H4 (cell line): Measurements from ENCODE around the gene THRA. TPM values are rescaled to one million over a fixed set of nuclear protein-coding genes. Genes with fewer than 3 reads are reported as not detected.
"Not testable (repeated sequence)": the region's sequence is repeated elsewhere in the genome, so short reads cannot be mapped to it uniquely, and the experiment has no call there.

Source experiments
- DNase-seq: peaks from one replicate; pipeline ENCODE4 v3.0.0-alpha.2; 2015; ENCODE audit warnings: low spot score
- total RNA-seq: library from RNA; depleted of rRNA; stranded (reverse); fragments of >200 nt; shearing (Covaris generic); gene quantifications from 2 replicates; pipeline ENCODE4 v1.2.3, GENCODE V29; 2014

The THRA gene
- total RNA-seq, 1 experiment from 2014 or later: 13.6 TPM

GRCh38 chr17:40112718-40113109, 49.9 kb downstream of the THRA start:
- DNase-seq: no peak

- peak; percentile 95 for DNase-seq
Observed at GRCh38 chr17:40113110-40113906, 50.5 kb downstream of the THRA start.

GRCh38 chr17:40113907-40114245, 51.1 kb downstream of the THRA start:
- no peak for DNase-seq

- DNase-seq: no peak
Observed at GRCh38 chr17:40115101-40115436, 52.3 kb downstream of the THRA start.

- DNase-seq: peak; percentile 71
Observed at GRCh38 chr17:40121181-40122135, 58.7 kb downstream of the THRA start, which contains the start of gene MSL1. MSL1 (plus strand) TSS chr17:40121971; CDS start chr17:40122613, 642 bp downstream.

- DNase-seq: no peak
Observed at GRCh38 chr17:40122136-40122998, 59.6 kb downstream of the THRA start.

- no peak for DNase-seq
Observed at GRCh38 chr17:40122999-40123810, 60.4 kb downstream of the THRA start.

- DNase-seq: no peak
Observed at GRCh38 chr17:40123811-40124114, 61.0 kb downstream of the THRA start.

GRCh38 chr17:40124279-40125141, 61.7 kb downstream of the THRA start:
- no peak for DNase-seq

GRCh38 chr17:40129498-40129897, 66.7 kb downstream of the THRA start:
- DNase-seq: no peak

GRCh38 chr17:40130352-40131042, 67.7 kb downstream of the THRA start:
- DNase-seq: no peak

GRCh38 chr17:40134184-40134583, 71.4 kb downstream of the THRA start:
- DNase-seq: no peak

- DNase-seq: no peak
Observed at GRCh38 chr17:40135817-40136216, 73.1 kb downstream of the THRA start.

- no peak for DNase-seq
Observed at GRCh38 chr17:40139566-40140058, 76.8 kb downstream of the THRA start.

GRCh38 chr17:40143166-40143565, 80.4 kb downstream of the THRA start:
- DNase-seq: not testable (repeated sequence)
